Neural cell (in vitro differentiated cells): ENCODE measurements around the gene UMPS. TPM values are rescaled to one million over a fixed set of nuclear protein-coding genes. Genes with fewer than 3 reads are reported as not detected.

Source experiments
- H2AFZ ChIP-seq: fragments of 200-600, 300-800 bp; sonication (generic), shearing (Covaris generic); 2 replicates; pipeline ENCODE4 v1.6.0; 2014; ENCODE audit warnings: low read depth, mild to moderate bottlenecking, antibody characterized with exemption, low read length, moderate library complexity
- H3F3A ChIP-seq: fragments of 200-600 bp; shearing (Covaris generic); 2 replicates; pipeline ENCODE4 v1.6.1; 2016; ENCODE audit warnings: mild to moderate bottlenecking, moderate library complexity, mixed read lengths, antibody characterized with exemption, low read length; ENCODE audit not compliant: insufficient read depth, poor library complexity, severe bottlenecking
- H3K27ac ChIP-seq: fragments of 200-600, 300-800 bp; sonication (generic), shearing (Covaris generic); 2 replicates; pipeline ENCODE4 v1.5.1; 2014; ENCODE audit warnings: mild to moderate bottlenecking, low read length, moderate library complexity
- H3K27me3 ChIP-seq: fragments of 300-800, 200-600 bp; sonication (generic), shearing (Covaris generic); 2 replicates; pipeline ENCODE4 v1.6.0; 2014; ENCODE audit warnings: mild to moderate bottlenecking, low read depth, low read length, moderate library complexity; ENCODE audit not compliant: insufficient read depth
- H3K36me3 ChIP-seq: fragments of 300-800, 200-600 bp; sonication (generic), shearing (Covaris generic); 2 replicates; pipeline ENCODE4 v1.5.1; 2014; ENCODE audit warnings: mild to moderate bottlenecking, antibody characterized with exemption, low read length, moderate library complexity; ENCODE audit not compliant: insufficient read depth
- H3K4me2 ChIP-seq: fragments of 300-800, 200-600 bp; sonication (generic), shearing (Covaris generic); 2 replicates; pipeline ENCODE4 v1.6.0; 2014; ENCODE audit warnings: mild to moderate bottlenecking, low read length
- H3K4me3 ChIP-seq: fragments of 300-800, 200-600 bp; sonication (generic), shearing (Covaris generic); 2 replicates; pipeline ENCODE4 v1.5.1; 2014; ENCODE audit warnings: mild to moderate bottlenecking, low read length, moderate library complexity
- H3K79me2 ChIP-seq: fragments of 200-600 bp; shearing (Covaris generic); replicated peaks from 2 replicates; pipeline ENCODE4 v1.6.0; 2014; ENCODE audit warnings: mild to moderate bottlenecking, low read length, moderate library complexity; ENCODE audit not compliant: insufficient read depth
- H3K9ac ChIP-seq: fragments of 300-800, 200-600 bp; sonication (generic), shearing (Covaris generic); 2 replicates; pipeline ENCODE4 v1.6.1; 2016; ENCODE audit warnings: mild to moderate bottlenecking, low read length, mixed read lengths
- H3K9me2 ChIP-seq: fragments of 200-600 bp; shearing (Covaris generic); 2 replicates; pipeline ENCODE4 v1.6.1; 2016; ENCODE audit warnings: mild to moderate bottlenecking, low read length, mixed read lengths; ENCODE audit not compliant: insufficient read depth
- H3K9me3 ChIP-seq: fragments of 200-600, 300-800 bp; sonication (generic), shearing (Covaris generic); 2 replicates; pipeline ENCODE4 v1.6.1; 2016; ENCODE audit warnings: mild to moderate bottlenecking, mixed run types, low read length, moderate library complexity, mixed read lengths
- H4K20me1 ChIP-seq: fragments of 200-600 bp; shearing (Covaris generic); 2 replicates; pipeline ENCODE4 v1.6.1; 2016; ENCODE audit warnings: mild to moderate bottlenecking, mixed run types; ENCODE audit not compliant: insufficient read depth
- CTCF ChIP-seq: fragments of 450-650 bp; IDR thresholded peaks from 2 replicates; pipeline ENCODE4 v1.5.1; 2014; ENCODE audit warnings: antibody characterized with exemption, mild to moderate bottlenecking, moderate library complexity; ENCODE audit not compliant: poor library complexity, severe bottlenecking
- EP300 ChIP-seq: fragments of 450-650 bp; conservative IDR thresholded peaks from 2 replicates; pipeline ENCODE4 v1.6.1; 2014; ENCODE audit warnings: antibody characterized with exemption, mild to moderate bottlenecking, moderate library complexity; ENCODE audit not compliant: poor library complexity, severe bottlenecking
- MXI1 ChIP-seq: fragments of 450-650 bp; conservative IDR thresholded peaks from 2 replicates; pipeline ENCODE4 v1.6.1; 2014; ENCODE audit warnings: antibody characterized with exemption, mild to moderate bottlenecking; ENCODE audit not compliant: poor library complexity, severe bottlenecking
- POLR2AphosphoS5 ChIP-seq: IDR thresholded peaks from 2 replicates; pipeline ENCODE4 v1.6.1; 2012
- RAD21 ChIP-seq: fragments of 450-650 bp; conservative IDR thresholded peaks from 2 replicates; pipeline ENCODE4 v1.6.1; 2014; ENCODE audit warnings: antibody characterized with exemption, mild to moderate bottlenecking, moderate library complexity
- TAF1 ChIP-seq: IDR thresholded peaks from 2 replicates; pipeline ENCODE4 v1.6.1; 2012; ENCODE audit warnings: low read depth
- polyA plus RNA-seq: library from polyadenylated mRNA; depleted of rRNA; stranded (reverse); fragments of >200 nt; gene quantifications from 2 replicates; pipeline ENCODE4 v1.2.3, GENCODE V29; 2014
- TF ChIP-seq, protein P1 (sequence below): IDR thresholded peaks from 2 replicates; pipeline ENCODE4 v1.6.1; 2012; ENCODE audit warnings: borderline replicate concordance

UMPS gene
- polyA plus RNA-seq, 1 donor from 2014 or later: 22.5 TPM

- Histone ChIP-seq H3K4me3 (no peak overlapping the region), H3K79me2 (no peaks in the 10 kb centered on the region), H4K20me1 (no peaks in the 10 kb centered on the region), H3K4me2 (no peak overlapping the region), H3K9ac (no peak overlapping the region), H3K36me3 (no peaks in the 10 kb centered on the region), H3K9me2 (no peaks in the 10 kb centered on the region), H2AFZ (no peak overlapping the region), H3K27ac (no peak overlapping the region), H3K9me3 (no peaks in the 10 kb centered on the region), H3F3A (no peaks in the 10 kb centered on the region), H3K27me3 (no peaks in the 10 kb centered on the region)
- TF ChIP-seq, protein P1, sequence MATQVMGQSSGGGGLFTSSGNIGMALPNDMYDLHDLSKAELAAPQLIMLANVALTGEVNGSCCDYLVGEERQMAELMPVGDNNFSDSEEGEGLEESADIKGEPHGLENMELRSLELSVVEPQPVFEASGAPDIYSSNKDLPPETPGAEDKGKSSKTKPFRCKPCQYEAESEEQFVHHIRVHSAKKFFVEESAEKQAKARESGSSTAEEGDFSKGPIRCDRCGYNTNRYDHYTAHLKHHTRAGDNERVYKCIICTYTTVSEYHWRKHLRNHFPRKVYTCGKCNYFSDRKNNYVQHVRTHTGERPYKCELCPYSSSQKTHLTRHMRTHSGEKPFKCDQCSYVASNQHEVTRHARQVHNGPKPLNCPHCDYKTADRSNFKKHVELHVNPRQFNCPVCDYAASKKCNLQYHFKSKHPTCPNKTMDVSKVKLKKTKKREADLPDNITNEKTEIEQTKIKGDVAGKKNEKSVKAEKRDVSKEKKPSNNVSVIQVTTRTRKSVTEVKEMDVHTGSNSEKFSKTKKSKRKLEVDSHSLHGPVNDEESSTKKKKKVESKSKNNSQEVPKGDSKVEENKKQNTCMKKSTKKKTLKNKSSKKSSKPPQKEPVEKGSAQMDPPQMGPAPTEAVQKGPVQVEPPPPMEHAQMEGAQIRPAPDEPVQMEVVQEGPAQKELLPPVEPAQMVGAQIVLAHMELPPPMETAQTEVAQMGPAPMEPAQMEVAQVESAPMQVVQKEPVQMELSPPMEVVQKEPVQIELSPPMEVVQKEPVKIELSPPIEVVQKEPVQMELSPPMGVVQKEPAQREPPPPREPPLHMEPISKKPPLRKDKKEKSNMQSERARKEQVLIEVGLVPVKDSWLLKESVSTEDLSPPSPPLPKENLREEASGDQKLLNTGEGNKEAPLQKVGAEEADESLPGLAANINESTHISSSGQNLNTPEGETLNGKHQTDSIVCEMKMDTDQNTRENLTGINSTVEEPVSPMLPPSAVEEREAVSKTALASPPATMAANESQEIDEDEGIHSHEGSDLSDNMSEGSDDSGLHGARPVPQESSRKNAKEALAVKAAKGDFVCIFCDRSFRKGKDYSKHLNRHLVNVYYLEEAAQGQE: no peak
- TF ChIP-seq EP300: peak; percentile 17
Measured at GRCh38 chr3:124777762-124778470, 47.7 kb downstream of the UMPS start.

- H3K27ac ChIP-seq: no peak overlapping the region
Measured at GRCh38 chr3:124779116-124779515, 48.9 kb downstream of the UMPS start.

GRCh38 chr3:124779751-124780191 is 49.5 kb downstream of the UMPS start:
- no peaks in the 10 kb centered on the region for H3K36me3 ChIP-seq
- H3K9me2 ChIP-seq: no peaks in the 10 kb centered on the region
- no peaks in the 10 kb centered on the region for H3F3A ChIP-seq
- no peaks in the 10 kb centered on the region for H3K9me3 ChIP-seq
- no peaks in the 10 kb centered on the region for H4K20me1 ChIP-seq
- TF ChIP-seq POLR2AphosphoS5 (no peak), RAD21 (no peak), MXI1 (no peak), CTCF (no peak), TAF1 (no peak)
- TF ChIP-seq, protein P1: no peak
- H3K4me3 ChIP-seq: no peak overlapping the region
- no peaks in the 10 kb centered on the region for H3K27me3 ChIP-seq
- H3K27ac ChIP-seq: no peak overlapping the region
- no peak overlapping the region for H3K4me2 ChIP-seq
- no peak overlapping the region for H2AFZ ChIP-seq
- H3K9ac ChIP-seq: no peak overlapping the region
- H3K79me2 ChIP-seq: no peaks in the 10 kb centered on the region

More at GRCh38 chr3:124779116-124779515, 48.9 kb downstream of the UMPS start:
- Histone ChIP-seq H4K20me1 (no peaks in the 10 kb centered on the region), H3K79me2 (no peaks in the 10 kb centered on the region), H2AFZ (no peak overlapping the region), H3K27me3 (no peaks in the 10 kb centered on the region), H3K4me3 (no peak overlapping the region), H3K4me2 (no peak overlapping the region), H3K9ac (no peak overlapping the region), H3K9me2 (no peaks in the 10 kb centered on the region), H3K9me3 (no peaks in the 10 kb centered on the region), H3K36me3 (no peaks in the 10 kb centered on the region), H3F3A (no peaks in the 10 kb centered on the region)
- TF ChIP-seq POLR2AphosphoS5 (no peak), MXI1 (no peak)
